ENCODE results near the gene RAB44.
"Not testable (repeated sequence)": the region's sequence is repeated elsewhere in the genome, so short reads cannot be mapped to it uniquely, and the experiment has no call there.

GRCh38 chr6:36654469-36654868, 43.2 kb upstream of the RAB44 start:
- not testable (repeated sequence) for TF ChIP-seq CTCF, EP300, POLR2A (IDR thresholded peaks at IDR 0.05)
